ENCODE measurements around the gene MITD1. TPM values are rescaled to one million over a fixed set of nuclear protein-coding genes. Genes with fewer than 3 reads are reported as not detected.

MITD1 gene
- 43.7 and 48.7 TPM in 2 replicates for total RNA-seq (2016; rRNA removed; fragmentation: Illumina TruSeq; extraction: Trizol)
- 16.7 and 17.7 TPM in 2 replicates for total RNA-seq (2016; cell fraction: cytosol; rRNA removed; fragmentation: Illumina TruSeq; extraction: Trizol; ENCODE audit: low read depth)
- total RNA-seq (2016; cell fraction: insoluble cytoplasmic fraction; rRNA removed; fragmentation: Illumina TruSeq; extraction: Trizol): 47.1 and 56.1 TPM in 2 replicates
- 10.0 and 11.2 TPM in 2 replicates for total RNA-seq (2016; cell fraction: membrane; rRNA removed; fragmentation: Illumina TruSeq; extraction: Trizol)
- total RNA-seq (2016; cell fraction: nucleus; rRNA removed; fragmentation: Illumina TruSeq; extraction: Trizol): 48.2 and 51.9 TPM in 2 replicates
- 14.2 and 17.8 TPM in 2 replicates for polyA plus RNA-seq (2011; rRNA removed)
- 5.6 and 6.8 TPM in 2 replicates for polyA plus RNA-seq (2011; cell fraction: cytosol; rRNA removed)
- polyA plus RNA-seq (2011; cell fraction: nucleus; rRNA removed): 18.8 and 23.1 TPM in 2 replicates
- 24.4 and 29.1 TPM in 2 replicates for polyA plus RNA-seq (2012)
- polyA plus RNA-seq (2016; cell fraction: cytosol; fragmentation: Illumina TruSeq; extraction: Trizol; ENCODE audit: low read depth): 5.8 and 6.8 TPM in 2 replicates
- polyA plus RNA-seq (2016; cell fraction: insoluble cytoplasmic fraction; fragmentation: Illumina TruSeq; extraction: Trizol; ENCODE audit: low read depth): 49.7 and 57.4 TPM in 2 replicates
- 6.6 and 6.9 TPM in 2 replicates for polyA plus RNA-seq (2016; cell fraction: membrane; fragmentation: Illumina TruSeq; extraction: Trizol; ENCODE audit: low read depth)
- polyA plus RNA-seq (2016; cell fraction: nucleus; fragmentation: Illumina TruSeq; extraction: Trizol; ENCODE audit: insufficient read depth, low read depth): 93.6 and 98.1 TPM in 2 replicates
- 4.0 and 8.1 TPM in 2 replicates for polyA minus RNA-seq (2011; rRNA and poly(A)+ RNA removed; ENCODE audit: low replicate concordance)
- 5.5 and 8.8 TPM in 2 replicates for polyA minus RNA-seq (2011; cell fraction: cytosol; rRNA and poly(A)+ RNA removed)
- 15.3 and 19.8 TPM in 2 replicates for polyA minus RNA-seq (2011; cell fraction: nucleus; rRNA and poly(A)+ RNA removed)
- Bru-seq, nascent RNA: percentile 83 among the genes with signal in this experiment
- percentile 73 among the genes with signal in this experiment for BruChase-seq, experiment 1, labeled RNA remaining after a 6-hour chase
- percentile 80 among the genes with signal in this experiment for BruChase-seq, experiment 2, labeled RNA remaining after a 2-hour chase
- long read RNA-seq, experiment 1, transcript MITD1-201 (7 exons, 939 nt): major isoform, 7 of 11 reads
- long read RNA-seq, experiment 1, partial matches to known transcripts: 3 of 11 reads
- long read RNA-seq, experiment 1, other reads (novel, unspliced or antisense): 0 of 11 reads
- long read RNA-seq, experiment 2, transcript MITD1-201 (7 exons, 939 nt): major isoform, 8 of 20 reads
- long read RNA-seq, experiment 2, partial matches to known transcripts: 3 of 20 reads
- long read RNA-seq, experiment 2, other reads (novel, unspliced or antisense): 6 of 20 reads

- WGBS (ENCODE audit: low lambda C conversion rate): under 1% methylated on average over 36 of the region's 39 CpGs
- peak; percentile 78 for FAIRE-seq
- Histone ChIP-seq H2AFZ (ENCODE audit: low read length) (peak within 1 kb of the TSS; percentile 66), H3K79me2 (ENCODE audit: insufficient read depth, low read length) (peaks cover 61% of the 10 kb centered on the region), H3K4me1 (ENCODE audit: insufficient read depth, low read length) (peaks cover 46% of the 10 kb centered on the region), H3K9ac (ENCODE audit: insufficient read depth, low read depth, low read length) (peak within 1 kb of the TSS; percentile 82), H3K9me3 (ENCODE audit: low read length) (no peaks in the 10 kb centered on the region), H3K4me2 (ENCODE audit: low read depth, low read length) (peak within 1 kb of the TSS; percentile 83), H3K27me3 (ENCODE audit: control insufficient read depth in 1 of 2, insufficient read depth in 2 of 2, low read length in 2 of 2) (no peaks in the 10 kb centered on the region; a peak in 1 of 5 replicates), H3K4me3 (replicated peaks in 1 of 3; ENCODE audit: insufficient read depth in 1 of 3, low read depth in 2 of 3, low read length in 3 of 3) (peak within 1 kb of the TSS; percentile 68 to 84 (median 84)), H3K27ac (ENCODE audit: extremely low read length, insufficient read depth, low read length) (peak within 1 kb of the TSS; percentile 83), H3K36me3 (replicated peaks in 1 of 2; ENCODE audit: control insufficient read depth in 1 of 2, insufficient read depth in 2 of 2, low read length in 2 of 2) (no peaks in the 10 kb centered on the region), H4K20me1 (ENCODE audit: insufficient read depth, low read length) (no peaks in the 10 kb centered on the region)
- in situ Hi-C loops (cut with HindIII; ENCODE audit: extremely low pct_ligation_motif_present, low pct_unique_long_range_greater_than_20kb): loop anchor here (5.0 kb wide), 1 partner anchor 156 kb away; the partner anchor contains the start of genes EIF5B and TXNDC9
- ATAC-seq: peak; percentile 91
- ChIA-PET CTCF (ENCODE audit: low intra/inter-chr PET ratio, low total read pairs) (no interaction called here), POLR2A (interaction anchor here (0.6 to 3.4 kb wide), 12 partner anchors 9 to 310 kb away, joined by 3 to 103 read pairs (median 4); partner anchors contain the start of genes C2orf15, EIF5B, LIPT1 and TSGA10)
- intact Hi-C loops (cut with micrococcal nuclease; ENCODE audit: unreplicated experiment): loop anchor here (1.0 to 10.0 kb wide), 6 partner anchors 26 to 314 kb away; partner anchors contain the start of genes C2orf15, LIPT1, REV1 and TSGA10
- peak; percentile 97 for DNase-seq (ENCODE audit: low spot score)
- BruUV-seq (replicated peaks): TSS peak; percentile 82
- TF ChIP-seq ZNF567 (CRISPR knock-in tag; IDR thresholded peaks at IDR 0.05; ENCODE audit: borderline replicate concordance) (peak; percentile 91), ZNF747 (CRISPR knock-in tag; IDR thresholded peaks at IDR 0.05; ENCODE audit: borderline replicate concordance) (peak; percentile 88), ZNF280B (CRISPR knock-in tag; IDR thresholded peaks at IDR 0.05; ENCODE audit: borderline replicate concordance) (peak; percentile 79; the same call in 1 of the 2 replicates), KLF11 (CRISPR knock-in tag; IDR thresholded peaks at IDR 0.05) (peak; percentile 91), ZNF143 (CRISPR knock-in tag; IDR thresholded peaks at IDR 0.05) (peak; percentile 86), CAMTA2 (CRISPR knock-in tag; IDR thresholded peaks at IDR 0.05; ENCODE audit: borderline replicate concordance) (peak; percentile 52; the same call in 1 of the 2 replicates), SOX5 (CRISPR knock-in tag; IDR thresholded peaks at IDR 0.05; ENCODE audit: borderline replicate concordance) (peak; percentile 70), ZNF3 (CRISPR knock-in tag; IDR thresholded peaks at IDR 0.05) (no peak), SMAD1 (CRISPR knock-in tag; IDR thresholded peaks at IDR 0.05; ENCODE audit: borderline replicate concordance, low read depth) (peak; percentile 98; the same call in 1 of the 2 replicates), ZNF605 (CRISPR knock-in tag; IDR thresholded peaks at IDR 0.05) (peak; percentile 97), ZNF33B (CRISPR knock-in tag; IDR thresholded peaks at IDR 0.05) (peak; percentile 90), ZNF766 (CRISPR knock-in tag; IDR thresholded peaks at IDR 0.05; ENCODE audit: borderline replicate concordance) (peak; percentile 88), POLR2G (IDR thresholded peaks at IDR 0.05; ENCODE audit: low read depth, low read length) (peak; percentile 96), ZNF333 (CRISPR knock-in tag; IDR thresholded peaks at IDR 0.05; ENCODE audit: borderline replicate concordance) (no peak), ZNF256 (CRISPR knock-in tag; conservative IDR thresholded peaks at IDR 0.05) (peak; percentile 94; the same call in 1 of the 2 replicates), ZSCAN30 (CRISPR knock-in tag; IDR thresholded peaks at IDR 0.05) (no peak), ZNF703 (CRISPR knock-in tag; IDR thresholded peaks at IDR 0.05; ENCODE audit: borderline replicate concordance) (peak; percentile 58)
Measured at GRCh38 chr2:99180755-99181623, at the start of gene MITD1, which contains the start of gene MRPL30. Gene MITD1 (minus strand): TSS chr2:99181058. CDS start chr2:99180981, 77 bp downstream. Gene MRPL30 (plus strand): TSS chr2:99181184. CDS start chr2:99186204, 5,020 bp downstream.

Data from HepG2 (cell line).